GM12878 (cell line): ENCODE data around the gene C10orf67. TPM values are rescaled to one million over a fixed set of nuclear protein-coding genes. Genes with fewer than 3 reads are reported as not detected.

Source experiments
- ATAC-seq: fragments of 200-7000 bp; cut with Tn5 transposase; 3 replicates; pipeline ENCODE4 v1.9.1; 2020; ENCODE audit warnings: mild to moderate bottlenecking, moderate library complexity
- BruUV-seq: library from RNA; stranded (reverse); fragments of 400-500 nt; replicated peaks from 2 replicates; lab custom pipeline; 2021; lab: Mats Ljungman, UMichigan
- CTCF ChIA-PET: fragments of 300-600 bp; sonication (Branson Sonifier 250); formaldehyde crosslinking; extraction: SDS; loops from one replicate; lab custom pipeline; 2021; ENCODE audit warnings: inconsistent platforms; lab: Yijun Ruan, JAX
- POLR2A ChIA-PET: fragments of 350-600 bp; formaldehyde crosslinking; extraction: SDS; loops from one replicate; lab custom pipeline; 2021; ENCODE audit warnings: inconsistent platforms; lab: Charles Lee
- RAD21 ChIA-PET: fragments of 300-600 bp; sonication (Branson Sonifier 250); formaldehyde crosslinking; loops from one replicate; lab custom pipeline; 2023; ENCODE audit warnings: antibody characterized with exemption; ENCODE audit not compliant: unreplicated experiment; lab: Charles Lee
- SMC1A ChIA-PET: fragments of 300-600 bp; sonication (Branson Sonifier 250); formaldehyde crosslinking; loops from one replicate; lab custom pipeline; 2023; ENCODE audit not compliant: unreplicated experiment, uncharacterized antibody; lab: Charles Lee
- DNase-seq: peaks from one replicate; pipeline ENCODE4 v3.0.0-alpha.2; 2011; ENCODE audit warnings: low read depth, low spot score
- FAIRE-seq: peaks from 3 replicates; lab custom pipeline; 2011; peaks lifted over from hg19 to GRCh38; lab: Jason Lieb, UNC
- H2AFZ ChIP-seq: 2 replicates; pipeline ENCODE4 v1.6.0; 2011; ENCODE audit warnings: low read depth, low read length, control low read depth; ENCODE audit not compliant: control insufficient read depth
- H3K27ac ChIP-seq: 2 replicates; pipeline ENCODE4 v1.5.1; 2011; ENCODE audit warnings: control low read depth; ENCODE audit not compliant: control insufficient read depth, insufficient read depth
- H3K27me3 ChIP-seq, 2 experiments: replicated peaks in 1 of 2; 2 replicates each; pipeline versions ENCODE4 v1.6.0 to v1.6.1; 2011; ENCODE audit warnings: low read length in 1 of 2; ENCODE audit not compliant: control insufficient read depth in 2 of 2, insufficient read depth in 2 of 2
- H3K36me3 ChIP-seq, 2 experiments: 2 replicates each; pipeline ENCODE4 v1.5.1; 2011; ENCODE audit warnings: low read length in 1 of 2; ENCODE audit not compliant: control insufficient read depth in 2 of 2, insufficient read depth in 2 of 2
- H3K4me1 ChIP-seq: 2 replicates; pipeline ENCODE4 v1.6.1; 2011; ENCODE audit warnings: mild to moderate bottlenecking, low read length, moderate library complexity, mixed read lengths; ENCODE audit not compliant: control insufficient read depth, insufficient read depth
- H3K4me2 ChIP-seq: 2 replicates; pipeline ENCODE4 v1.6.0; 2011; ENCODE audit warnings: control low read depth; ENCODE audit not compliant: control insufficient read depth, insufficient read depth
- H3K4me3 ChIP-seq: fragments of 200-600 bp; sonication (generic); 2 replicates; pipeline ENCODE4 v1.5.1; 2016
- H3K79me2 ChIP-seq: 2 replicates; pipeline ENCODE4 v1.6.0; 2011; ENCODE audit warnings: low read length; ENCODE audit not compliant: control insufficient read depth, insufficient read depth
- H3K9ac ChIP-seq: 2 replicates; pipeline ENCODE4 v1.8.0; 2011; ENCODE audit warnings: low read length, control low read depth, mixed read lengths; ENCODE audit not compliant: control insufficient read depth, insufficient read depth
- H3K9me3 ChIP-seq: replicated peaks from 3 replicates; pipeline ENCODE4 v1.5.1; 2011; ENCODE audit warnings: mild to moderate bottlenecking, low read length; ENCODE audit not compliant: control insufficient read depth, insufficient read depth
- H4K20me1 ChIP-seq: 2 replicates; pipeline ENCODE4 v1.6.0; 2011; ENCODE audit not compliant: control insufficient read depth, insufficient read depth
- BCL11A ChIP-seq: IDR thresholded peaks from 2 replicates; pipeline ENCODE4 v1.6.1; 2011; ENCODE audit warnings: low read depth, low read length
- E2F4 ChIP-seq: IDR thresholded peaks from 2 replicates; pipeline ENCODE4 v1.6.1; 2012; ENCODE audit warnings: low read depth, low read length, improper control_type of control experiment
- MLLT1 ChIP-seq: fragments of 450-650 bp; IDR thresholded peaks from 2 replicates; pipeline ENCODE4 v1.6.1; 2016; ENCODE audit warnings: mild to moderate bottlenecking
- NRF1 ChIP-seq: conservative IDR thresholded peaks from 2 replicates; pipeline ENCODE4 v1.6.1; 2011; ENCODE audit warnings: mild to moderate bottlenecking, low read depth, low read length, improper control_type of control experiment
- RCOR1 ChIP-seq: conservative IDR thresholded peaks from 2 replicates; pipeline ENCODE4 v1.6.1; 2012; ENCODE audit warnings: low read depth, low read length, improper control_type of control experiment
- REST ChIP-seq: IDR thresholded peaks from 2 replicates; pipeline ENCODE4 v1.6.1; 2012; ENCODE audit warnings: mild to moderate bottlenecking, low read depth, low read length
- SIX5 ChIP-seq: IDR thresholded peaks from 2 replicates; pipeline ENCODE4 v1.6.1; 2011; ENCODE audit warnings: mild to moderate bottlenecking, low read depth, low read length, moderate library complexity; ENCODE audit not compliant: severe bottlenecking
- SUZ12 ChIP-seq: fragments of 200-600 bp; sonication (generic); IDR thresholded peaks from one replicate; pipeline ENCODE4 v1.6.1; 2018; ENCODE audit warnings: antibody characterized with exemption, mild to moderate bottlenecking; ENCODE audit not compliant: unreplicated experiment
- TBL1XR1 ChIP-seq: IDR thresholded peaks from 2 replicates; pipeline ENCODE4 v1.6.1; 2012; ENCODE audit warnings: low read depth, low read length, improper control_type of control experiment
- WGBS: methylation state at CpG from one replicate; pipeline ENCODE4 v1.1.6; 2016; ENCODE audit warnings: low lambda C conversion rate; ENCODE audit not compliant: insufficient replicate concordance, insufficient coverage; ENCODE audit errors: missing lambda C conversion rate; 5-methylcytosine and 5-hydroxymethylcytosine counted together
- in situ Hi-C: fragments of 300-500 bp; cut with MboI; formaldehyde crosslinking; loops from 9 replicates; pipeline ENCODE4 v1.14.3; 2018; ENCODE audit warnings: mixed read lengths
- intact Hi-C: fragments of 100-400 bp; cut with micrococcal nuclease; formaldehyde crosslinking; loops from one replicate; pipeline ENCODE4 v1.14.2; 2022; ENCODE audit not compliant: unreplicated experiment
- polyA plus RNA-seq, 11 experiments: library from polyadenylated mRNA; depleted of rRNA in 4 of 11; unstranded in 6 of 11; stranded (reverse) in 5 of 11; fragments of >200 nt; fragmentation: Nextera tagmentation in 4 of 11; fragmentation: Illumina TruSeq in 1 of 11; extraction: Ambion mirVana in 4 of 11; extraction: Trizol in 1 of 11; gene quantifications; 1 replicate in 1 of 11; 2 replicates in 10 of 11; pipeline versions ENCODE4 v1.2.1 to v1.2.3, GENCODE V29; 2011 to 2016; ENCODE audit warnings: inconsistent platforms in 2 of 11, missing spikeins in 2 of 11, low read depth in 1 of 11
- total RNA-seq, 4 experiments: library from RNA; depleted of rRNA in 3 of 4; stranded (reverse); fragments of >200 nt in 3 of 4; fragmentation: Illumina TruSeq in 1 of 4; extraction: Trizol in 1 of 4; gene quantifications; 2 replicates each; pipeline versions ENCODE4 v1.2.1 to v1.2.3, GENCODE V29; 2013 to 2021

Gene C10orf67
- total and polyA plus RNA-seq, 10 of the 15 experiments (the other 5 are each of a cell fraction or from before 2014, with no cell fraction given), result 0.06 TPM; not detected in 9

GRCh38 chr10:23201837-23202236 lies 142.8 kb downstream of the C10orf67 start:
- no peaks in the 10 kb centered on the region for H4K20me1 ChIP-seq
- H3K9ac ChIP-seq, result no peak overlapping the region
- FAIRE-seq (no peak), ATAC-seq (no peak)
- BruUV-seq, result no TSS peak
- no peaks in the 10 kb centered on the region for H3K9me3 ChIP-seq
- H3K79me2 ChIP-seq, result no peaks in the 10 kb centered on the region
- H3K4me2 ChIP-seq, result no peak overlapping the region
- ChIA-PET SMC1A (no interaction called here), RAD21 (no interaction called here), CTCF (no interaction called here)
- H2AFZ ChIP-seq, result no peak overlapping the region
- 5% methylated on average over 4 of the region's 4 CpGs for WGBS
- H3K4me1 ChIP-seq, result no peaks in the 10 kb centered on the region
- intact Hi-C loops (no loop called here), in situ Hi-C loops (no loop called here)
- no peaks in the 10 kb centered on the region for H3K36me3 ChIP-seq
- TF ChIP-seq BCL11A, result no peak
- no peak for TF ChIP-seq SUZ12
- TF ChIP-seq NRF1, result no peak
- no peak for TF ChIP-seq TBL1XR1
- TF ChIP-seq E2F4, result no peak
- no peak for TF ChIP-seq SIX5
- TF ChIP-seq RCOR1, result no peak
- no peak for TF ChIP-seq MLLT1
- no peak for TF ChIP-seq REST
- TF ChIP-seq, all 136 proteins: peak for 0
- Histone ChIP-seq H3K4me3 (no peak overlapping the region), H3K27ac (no peak overlapping the region), H3K27me3 (peaks cover 3 to 4% of the 10 kb centered on the region in 2 experiments; a peak in 3 of 4 replicates)
- no peak for DNase-seq
- POLR2A ChIA-PET, result no interaction called here
